ENCODE results near the gene THEM4.
"Not testable (repeated sequence)": the region's sequence is repeated elsewhere in the genome, so short reads cannot be mapped to it uniquely, and the experiment has no call there.

Gene THEM4

DNA sequence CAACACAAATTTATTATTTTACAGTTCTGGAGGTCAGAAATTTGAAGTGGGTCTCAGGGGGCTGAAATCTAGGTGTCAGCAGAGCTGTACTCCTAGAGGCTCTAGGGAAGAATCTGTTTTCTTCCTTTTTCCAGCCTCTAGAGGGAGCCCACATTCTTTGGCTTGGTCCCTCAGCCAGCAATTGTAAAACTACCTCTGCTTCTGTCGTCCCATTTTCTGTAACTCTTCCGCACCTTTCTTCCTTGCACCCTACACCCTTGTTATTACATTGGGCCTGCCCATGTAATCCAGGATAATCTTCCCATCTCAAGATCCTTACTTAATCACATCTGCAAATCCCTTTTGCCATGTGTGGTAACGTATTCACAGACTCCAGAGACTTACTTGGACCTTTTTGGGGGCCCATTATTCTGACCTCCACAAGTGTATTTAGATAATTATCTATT, 24.8 kb upstream of the THEM4 start:
- DNase-seq (ENCODE audit: low read depth) = no peak

DNA sequence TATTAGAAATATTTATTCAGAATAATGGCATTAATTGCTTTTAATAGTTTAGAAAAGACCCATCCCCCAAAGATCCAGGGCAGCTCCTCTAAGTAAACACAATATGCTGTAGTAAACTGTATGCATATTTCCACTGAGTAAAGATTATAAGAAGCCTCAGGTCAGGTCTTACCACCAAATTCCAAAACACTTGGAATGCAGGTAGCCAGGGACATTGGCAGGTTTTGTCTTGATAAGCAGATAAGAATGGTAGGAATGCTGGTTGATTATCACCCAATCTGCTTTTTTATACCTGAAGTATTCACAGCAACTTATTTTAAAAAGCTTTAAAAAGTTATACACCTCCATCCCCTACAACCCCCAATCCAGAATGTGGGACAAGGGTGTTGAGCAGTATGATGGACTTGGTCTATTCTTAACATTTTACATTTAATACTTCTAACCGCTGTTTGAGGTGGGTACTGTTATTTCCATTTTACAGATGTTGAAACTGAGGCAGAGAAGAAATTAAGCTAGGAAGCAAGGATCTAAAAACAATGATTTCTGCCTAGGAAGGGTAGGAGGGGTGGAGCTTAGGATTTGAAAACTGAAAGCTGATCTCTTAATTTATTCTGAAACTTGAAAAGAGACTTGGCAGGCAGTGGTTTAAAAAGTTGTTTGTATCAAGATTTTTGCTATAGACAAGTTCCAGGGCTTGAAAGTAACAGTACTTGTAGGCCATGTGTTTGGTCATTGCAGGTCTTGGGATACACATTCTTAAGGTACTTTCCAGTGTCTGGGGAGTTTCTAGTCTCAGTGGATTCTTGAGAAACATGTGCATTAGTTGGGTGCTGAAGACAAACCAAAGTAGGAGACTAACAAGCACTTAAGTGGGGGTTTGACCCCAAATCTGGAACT, 15.6 kb upstream of the THEM4 start:
- DNase-seq (ENCODE audit: low read depth) = no peak

DNA sequence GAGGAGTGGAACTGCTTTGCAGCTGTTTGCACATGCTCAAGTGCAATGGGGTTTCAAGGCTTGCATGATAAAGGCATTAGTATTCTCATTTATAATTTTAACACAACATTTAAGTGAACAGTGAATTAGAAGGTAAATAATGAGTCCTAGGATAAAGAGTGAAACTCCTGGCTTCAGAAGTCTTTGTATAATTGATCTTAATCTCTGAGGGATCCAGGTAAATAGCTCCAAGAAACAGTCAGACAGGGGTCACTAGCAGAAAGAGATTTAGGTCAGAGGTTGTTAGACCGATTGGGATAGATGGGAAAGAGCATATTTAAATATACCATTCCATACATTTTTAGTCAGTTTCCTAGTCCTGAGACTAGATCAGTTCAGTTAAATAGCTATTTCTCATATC, 14.1 kb upstream of the THEM4 start:
- no peak for DNase-seq (ENCODE audit: low read depth)

DNA sequence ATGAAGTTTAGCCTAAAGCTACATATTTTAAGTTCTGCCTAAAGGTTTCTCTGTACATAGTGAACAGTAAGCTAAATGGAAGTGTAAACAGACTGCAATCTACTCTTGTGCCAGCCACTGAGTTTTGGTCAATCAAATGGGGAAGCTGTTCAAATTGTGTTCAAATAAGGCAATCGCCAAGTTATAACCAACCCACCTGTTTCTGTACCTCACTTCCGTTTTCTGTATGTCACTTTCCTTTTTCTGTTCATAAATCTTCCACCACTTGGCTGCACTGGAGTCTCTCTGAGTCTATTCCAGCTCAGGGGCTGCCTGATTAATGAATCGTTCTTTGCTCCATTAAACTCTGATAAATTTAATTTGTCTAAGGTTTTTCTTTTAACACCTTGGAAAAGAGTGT, 10.8 kb upstream of the THEM4 start:
- DNase-seq (ENCODE audit: low read depth) = no peak

DNA sequence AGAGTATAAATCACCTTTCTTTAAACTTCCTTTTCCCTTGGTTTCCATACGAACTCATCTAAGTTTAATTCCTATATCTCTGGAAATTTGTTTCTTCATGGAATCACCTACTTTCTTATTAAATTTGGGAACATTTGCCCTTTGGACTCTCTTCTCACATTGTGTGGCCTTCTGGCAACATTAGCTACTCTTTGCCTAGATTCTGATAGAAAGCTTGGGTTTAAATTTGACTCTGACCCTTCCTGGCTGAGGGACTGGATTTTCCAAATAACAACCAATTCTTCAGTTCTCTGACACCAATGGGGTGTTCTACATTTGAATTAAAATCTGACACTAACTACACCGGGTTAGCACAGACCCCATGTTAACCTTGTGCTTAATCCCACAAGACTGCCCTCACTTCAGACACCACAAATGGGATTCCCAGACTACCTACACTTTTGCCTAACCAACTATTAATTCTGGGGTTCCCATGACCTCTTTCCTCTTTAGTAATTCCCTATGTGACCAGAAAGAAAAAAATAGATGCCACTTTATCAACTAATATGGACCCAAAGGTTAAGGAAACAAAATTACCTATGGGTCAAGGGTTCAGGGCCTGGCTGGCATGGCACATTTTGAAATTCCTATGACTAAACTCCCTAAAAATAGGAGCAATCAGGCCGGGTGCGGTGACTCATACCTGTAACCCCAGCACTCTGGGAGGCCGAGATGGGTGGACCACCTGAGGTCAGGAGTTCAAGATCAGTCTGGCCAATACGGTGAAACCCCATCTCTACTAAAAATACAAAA, 9.7 kb upstream of the THEM4 start:
- no peak for DNase-seq (ENCODE audit: low read depth)

DNA sequence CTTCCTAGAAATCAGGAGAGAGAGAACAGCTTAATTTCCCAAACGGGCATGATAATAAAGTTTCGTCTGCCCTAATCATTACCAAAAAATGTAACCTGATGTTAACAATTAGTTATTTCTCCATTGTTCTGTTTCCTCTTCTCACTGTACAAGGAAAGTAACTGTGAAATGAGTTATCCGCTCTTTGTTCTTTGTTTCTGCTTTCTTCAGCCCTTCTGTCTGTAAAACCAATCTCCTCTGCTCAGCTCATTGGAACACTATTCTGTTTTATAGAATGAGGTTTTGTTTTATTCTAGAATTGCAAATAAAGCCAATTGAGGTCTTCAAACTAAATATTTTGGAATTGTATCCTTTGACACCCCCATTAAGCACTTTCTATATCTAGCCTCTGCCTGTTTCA, 8.8 kb upstream of the THEM4 start:
- no peak for DNase-seq (ENCODE audit: low read depth)

DNA sequence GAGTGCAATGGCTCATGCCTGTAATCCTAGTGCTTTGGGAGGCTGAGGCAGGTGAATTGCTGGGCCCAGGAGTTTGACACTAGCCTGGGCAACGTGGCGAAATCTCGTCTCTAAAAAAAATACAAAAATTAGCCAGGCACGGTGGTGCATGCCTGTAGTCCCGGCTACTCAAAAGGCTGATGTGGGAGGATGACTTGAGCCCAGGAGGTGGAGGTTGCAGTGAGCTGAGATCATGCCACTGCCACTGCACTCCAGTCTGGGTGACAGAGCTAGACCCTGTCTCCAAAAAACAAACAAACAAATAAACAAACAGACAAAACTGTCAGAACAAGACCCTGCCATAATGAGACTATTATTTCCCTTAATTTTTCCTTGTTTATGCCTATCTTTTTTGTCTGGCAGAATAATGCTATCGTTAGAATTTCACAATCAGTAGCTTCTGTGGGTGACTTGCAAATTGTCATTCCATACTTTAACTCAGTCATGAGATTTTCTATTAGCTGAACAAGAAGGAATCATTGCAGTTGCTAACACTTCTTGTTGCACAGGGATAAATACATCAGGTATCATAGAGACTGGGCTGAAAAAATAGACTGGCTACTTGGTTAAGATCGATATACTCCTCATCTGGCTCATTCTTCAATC, 7.5 kb upstream of the THEM4 start:
- DNase-seq (ENCODE audit: low read depth) = no peak

DNA sequence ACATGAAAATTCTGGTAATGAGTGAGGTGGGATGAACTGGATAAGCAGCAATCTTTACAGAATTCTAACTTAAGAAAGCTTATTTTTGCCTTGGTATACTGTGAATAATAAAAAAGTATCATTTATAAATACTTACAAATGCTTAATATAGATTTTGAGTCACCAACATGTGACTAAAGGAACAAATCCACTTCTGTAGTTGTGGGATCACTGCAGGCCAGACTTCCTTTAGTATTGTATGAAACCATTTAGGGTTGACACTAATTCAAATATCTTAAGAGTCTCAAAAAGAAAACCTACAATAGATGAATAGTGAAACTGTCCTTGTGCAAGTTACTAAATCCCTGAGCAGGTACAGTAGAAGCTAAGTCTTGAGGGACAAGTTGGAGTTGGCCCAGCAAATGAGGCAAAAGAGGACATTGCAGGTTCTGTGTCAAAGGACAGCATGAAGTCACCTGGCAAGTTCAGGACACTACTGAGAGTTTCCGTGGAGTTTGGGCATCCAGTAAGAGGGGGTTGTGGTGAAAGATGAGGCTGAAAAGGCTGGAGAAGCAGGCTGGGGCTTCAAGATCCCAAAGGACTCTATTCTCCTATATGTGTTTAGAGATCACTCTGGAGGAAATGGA, 5.9 kb upstream of the THEM4 start:
- DNase-seq (ENCODE audit: low read depth) = no peak

DNA sequence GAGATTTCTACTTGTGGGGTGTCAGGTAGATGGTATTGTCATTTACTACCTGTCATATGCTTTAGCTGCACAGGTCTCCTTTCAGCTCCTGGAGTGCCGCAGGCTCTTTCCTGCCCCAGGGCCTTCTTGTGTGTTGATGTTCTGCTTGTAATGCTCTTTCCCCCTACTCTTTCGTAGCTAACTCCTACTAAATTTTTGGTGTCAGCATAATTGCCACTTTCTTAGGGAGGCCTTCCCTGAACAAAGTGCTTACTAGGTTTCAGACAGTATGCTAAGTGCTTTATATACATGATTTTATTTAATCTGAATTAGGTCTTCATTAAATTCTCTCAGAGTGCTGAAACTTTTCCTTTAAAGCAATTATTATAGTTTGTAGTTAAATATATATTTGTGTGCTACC, 4.8 kb upstream of the THEM4 start:
- DNase-seq (ENCODE audit: low read depth) = no peak

DNA sequence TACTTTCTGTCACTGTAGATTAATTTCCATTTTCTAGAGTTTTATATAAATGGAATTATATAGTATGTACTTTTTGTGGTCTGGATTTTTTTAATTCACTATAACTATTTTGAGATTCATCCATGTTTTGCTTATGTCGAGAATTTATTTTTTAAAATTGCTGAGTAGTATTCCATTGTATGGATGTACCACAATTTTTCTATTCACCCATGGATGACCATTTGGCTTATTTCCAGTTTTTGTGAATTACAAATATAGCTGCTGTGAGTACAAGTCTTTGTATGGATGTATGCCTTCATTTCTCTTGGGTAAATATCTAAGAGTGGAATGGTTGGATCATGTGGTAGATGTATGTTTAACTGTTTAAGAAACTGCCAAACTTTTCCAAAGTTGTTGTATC, 3.7 kb upstream of the THEM4 start:
- DNase-seq (ENCODE audit: low read depth) = no peak

DNA sequence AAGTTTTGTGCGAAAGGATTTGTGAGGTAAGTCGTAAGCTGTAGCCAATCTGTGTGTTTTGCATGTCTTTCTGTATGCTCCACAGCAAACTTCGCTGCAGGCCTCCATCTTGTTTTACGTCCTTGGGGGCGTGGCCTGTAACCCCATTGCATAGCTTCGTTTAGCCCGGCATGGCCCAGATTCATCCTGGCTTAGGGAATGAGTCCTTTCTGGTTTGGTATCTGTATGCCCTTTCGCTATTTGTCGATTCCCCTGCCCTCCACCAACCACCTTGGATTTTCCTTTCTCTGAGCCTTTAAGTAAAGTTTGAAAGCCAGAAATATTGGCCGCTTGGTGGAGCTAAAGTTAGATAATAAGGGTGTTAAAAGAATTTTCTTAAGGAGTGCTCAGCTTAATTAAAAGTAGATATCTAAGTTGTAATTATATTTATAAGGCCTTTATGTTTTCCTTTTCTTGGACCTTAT, 1.1 kb downstream of the THEM4 start:
- no peak for DNase-seq (ENCODE audit: low read depth)

DNA sequence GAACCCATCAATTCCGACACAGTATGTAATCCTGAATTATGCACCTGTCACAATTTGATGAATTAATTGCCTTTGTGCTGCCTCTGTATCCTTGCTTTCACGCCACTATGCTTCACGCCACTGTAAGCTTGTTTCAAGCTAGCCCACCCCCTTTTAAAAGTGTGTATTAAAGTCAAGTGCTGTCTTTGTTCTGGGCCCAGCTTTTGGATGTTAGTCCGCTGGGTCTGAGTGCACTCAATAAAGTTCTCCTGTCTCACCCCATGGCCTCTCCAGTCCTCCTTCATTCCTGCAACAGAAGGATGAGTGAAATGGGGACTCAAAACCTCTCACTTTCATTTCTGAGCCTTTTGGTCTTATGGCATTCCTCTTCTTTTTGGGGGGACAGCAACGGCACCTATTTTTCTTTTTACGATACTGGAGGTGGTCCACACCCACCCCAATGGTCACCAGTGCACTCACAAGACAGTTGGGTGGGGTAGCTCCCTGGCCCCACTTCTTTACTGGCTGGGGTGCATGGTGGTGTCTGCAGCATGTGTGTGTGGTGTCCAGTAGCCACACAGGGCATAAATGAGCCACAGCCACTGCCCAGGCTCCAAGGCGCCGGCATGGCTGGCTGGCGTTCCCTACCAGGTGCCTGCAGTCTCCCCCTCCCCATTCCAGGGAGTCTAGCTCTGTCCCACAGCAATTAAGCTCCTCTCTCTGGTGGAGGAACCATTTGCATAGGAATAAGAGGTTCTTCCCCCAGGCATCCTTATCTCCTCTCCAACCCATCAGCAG, 1.8 kb downstream of the THEM4 start:
- DNase-seq (ENCODE audit: low read depth) = no peak

DNA sequence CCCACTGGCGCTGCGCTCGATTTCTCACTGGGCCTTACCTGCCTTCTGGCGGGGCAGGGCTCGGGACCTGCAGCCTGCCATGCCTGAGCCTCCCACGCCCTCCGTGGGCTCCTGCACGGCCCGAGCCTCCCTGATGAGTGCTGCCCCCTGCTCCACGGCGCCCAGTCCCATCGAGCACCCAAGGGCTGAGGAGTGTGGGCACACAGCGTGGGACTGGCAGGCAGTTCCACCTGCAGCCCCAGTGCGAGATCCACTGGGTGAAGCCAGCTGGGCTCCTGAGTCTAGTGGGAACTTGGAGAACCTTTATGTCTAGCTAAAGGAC, 3.0 kb downstream of the THEM4 start:
- not testable (repeated sequence) for DNase-seq (ENCODE audit: low read depth)

DNA sequence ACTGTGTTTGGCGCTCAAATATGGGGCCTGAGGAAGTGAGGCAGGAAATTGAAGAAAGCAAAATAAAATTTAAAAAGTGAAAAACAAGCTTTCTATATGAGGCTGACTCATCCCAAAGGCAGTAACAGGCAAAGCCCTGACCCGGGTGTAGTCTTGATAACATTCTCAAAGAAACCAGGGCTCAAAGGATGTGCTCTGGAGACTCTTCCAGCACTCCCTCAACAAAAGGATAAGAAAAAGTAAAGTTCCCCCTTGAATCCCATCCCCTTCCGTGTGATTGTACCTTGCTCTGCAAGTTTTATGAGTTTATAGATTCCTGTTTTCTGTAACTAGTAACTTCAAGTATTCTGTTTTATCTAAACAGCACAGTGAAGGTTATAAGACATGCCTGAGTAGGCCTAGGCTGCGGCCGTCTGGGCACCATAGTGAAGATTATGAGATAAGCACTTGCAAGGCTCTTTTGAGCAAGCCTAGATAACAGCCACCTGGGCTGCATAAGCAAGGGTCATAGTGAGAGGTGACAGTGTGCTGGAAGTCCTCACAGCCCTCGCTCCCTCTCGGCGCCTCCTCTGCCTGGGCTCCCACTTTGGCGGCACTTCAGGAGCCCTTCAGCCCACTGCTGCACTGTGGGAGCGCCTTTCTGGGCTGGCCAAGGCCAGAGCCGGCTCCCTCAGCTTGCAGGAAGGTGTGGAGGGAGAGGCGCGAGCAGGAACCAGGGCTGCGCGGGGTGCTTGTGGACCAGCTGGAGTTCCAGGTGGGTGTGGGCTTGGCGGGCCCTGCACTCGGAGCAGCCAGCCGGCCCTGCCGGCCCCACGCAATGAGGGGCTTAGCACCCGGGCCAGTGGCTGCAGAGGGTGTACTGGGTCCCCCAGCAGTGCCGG, 3.6 kb downstream of the THEM4 start:
- DNase-seq (ENCODE audit: low read depth) = not testable (repeated sequence)

DNA sequence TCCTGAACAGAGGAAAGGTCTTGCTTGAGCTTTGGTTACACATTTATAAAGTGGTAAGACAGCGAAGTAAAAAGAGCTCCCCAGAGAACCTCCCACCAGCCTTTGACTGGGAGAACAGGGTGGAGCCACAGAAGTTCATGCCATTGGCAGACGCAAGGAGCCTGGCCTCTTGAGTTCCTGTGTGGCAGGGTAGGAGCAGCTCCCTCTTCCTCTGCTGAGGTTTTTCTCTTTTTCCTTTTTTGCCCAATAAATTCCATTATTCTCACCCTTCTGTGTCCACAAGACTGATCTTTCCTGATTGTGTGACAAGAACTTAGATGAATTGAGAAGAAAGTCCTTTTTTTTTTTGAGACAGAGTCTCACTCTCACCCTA, 4.3 kb downstream of the THEM4 start:
- DNase-seq (ENCODE audit: low read depth) = no peak

DNA sequence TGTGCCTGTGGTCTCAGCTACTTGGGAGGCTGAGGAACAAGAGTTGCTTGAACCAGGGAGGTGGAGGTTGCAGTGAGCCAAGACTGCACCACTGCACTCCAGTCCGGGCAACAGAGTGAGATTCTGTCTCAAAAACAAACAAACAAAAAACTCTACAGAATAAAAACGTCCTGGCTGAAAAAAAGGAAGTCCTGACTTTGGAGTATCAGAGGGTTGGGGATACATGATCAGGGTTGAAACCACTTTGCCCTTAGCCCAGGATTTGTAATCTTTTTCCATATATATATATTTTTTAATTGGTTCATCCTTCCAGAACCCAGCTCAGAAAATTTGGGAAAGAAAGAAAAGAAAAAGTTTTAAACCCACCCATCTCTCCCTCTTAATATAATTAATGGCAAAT, 6.5 kb downstream of the THEM4 start:
- no peak for DNase-seq (ENCODE audit: low read depth)

DNA sequence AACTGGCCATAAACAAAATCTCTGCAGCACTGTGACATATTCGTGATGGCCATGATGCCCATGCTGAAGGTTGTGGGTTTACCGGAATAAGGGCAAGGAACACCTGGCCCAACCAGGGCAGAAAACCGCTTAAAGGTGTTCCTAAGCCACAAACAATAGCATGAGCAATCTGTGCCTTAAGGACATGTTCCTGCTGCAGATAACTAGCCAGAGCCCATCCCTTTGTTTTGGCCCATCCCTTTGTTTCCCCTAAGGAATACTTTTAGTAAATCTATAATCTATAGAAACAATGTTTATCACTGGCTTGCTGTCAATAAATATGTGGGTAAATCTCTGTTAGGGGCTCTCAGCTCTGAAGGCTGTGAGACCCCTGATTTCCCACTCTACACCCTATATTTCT, 8.5 kb downstream of the THEM4 start:
- not testable (repeated sequence) for DNase-seq (ENCODE audit: low read depth)

DNA sequence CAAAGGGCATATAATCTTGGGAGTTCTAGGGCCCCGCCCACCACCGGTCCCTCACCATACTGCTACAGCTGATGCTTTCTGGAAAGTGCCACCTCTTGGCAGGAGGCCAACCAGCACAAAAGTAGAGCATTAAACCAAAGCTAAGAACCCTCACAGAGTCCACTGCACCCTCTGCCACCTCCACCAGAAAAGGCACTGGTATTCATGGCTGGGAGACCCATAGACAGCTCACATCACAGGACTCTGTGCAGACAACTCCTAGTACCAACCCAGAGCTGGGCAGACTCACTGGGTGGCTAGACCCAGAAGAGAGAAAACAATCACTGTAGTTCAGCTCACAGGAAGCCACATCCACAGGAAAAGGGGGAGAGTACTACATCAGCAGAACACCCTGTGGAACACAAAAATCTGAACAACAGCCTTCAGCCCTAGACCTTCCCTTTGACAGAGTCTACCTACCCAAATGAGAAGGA, 10.8 kb downstream of the THEM4 start:
- no peak for DNase-seq (ENCODE audit: low read depth)

DNA sequence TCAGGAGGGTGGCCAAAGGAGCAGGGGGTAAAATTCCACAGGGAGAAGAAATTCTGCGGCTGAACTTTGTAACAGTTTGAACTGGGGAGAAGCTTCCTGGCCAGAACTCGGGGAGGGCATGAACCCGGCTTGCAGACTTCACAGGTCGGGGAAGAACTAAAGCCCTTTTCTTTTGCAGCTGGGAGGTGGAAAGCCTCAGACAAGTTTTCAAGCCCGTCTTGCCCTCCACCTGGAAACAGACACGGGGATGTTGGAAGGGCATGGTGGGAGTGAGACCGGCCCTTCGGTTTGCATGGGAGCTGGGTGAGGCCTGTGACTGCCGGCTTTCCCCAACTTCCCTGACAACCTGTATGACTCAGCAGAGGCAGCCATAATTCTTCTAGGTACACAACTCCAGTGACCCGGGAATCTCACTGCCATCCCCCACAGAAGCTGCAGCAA, 11.3 kb downstream of the THEM4 start:
- no peak for DNase-seq (ENCODE audit: low read depth)

DNA sequence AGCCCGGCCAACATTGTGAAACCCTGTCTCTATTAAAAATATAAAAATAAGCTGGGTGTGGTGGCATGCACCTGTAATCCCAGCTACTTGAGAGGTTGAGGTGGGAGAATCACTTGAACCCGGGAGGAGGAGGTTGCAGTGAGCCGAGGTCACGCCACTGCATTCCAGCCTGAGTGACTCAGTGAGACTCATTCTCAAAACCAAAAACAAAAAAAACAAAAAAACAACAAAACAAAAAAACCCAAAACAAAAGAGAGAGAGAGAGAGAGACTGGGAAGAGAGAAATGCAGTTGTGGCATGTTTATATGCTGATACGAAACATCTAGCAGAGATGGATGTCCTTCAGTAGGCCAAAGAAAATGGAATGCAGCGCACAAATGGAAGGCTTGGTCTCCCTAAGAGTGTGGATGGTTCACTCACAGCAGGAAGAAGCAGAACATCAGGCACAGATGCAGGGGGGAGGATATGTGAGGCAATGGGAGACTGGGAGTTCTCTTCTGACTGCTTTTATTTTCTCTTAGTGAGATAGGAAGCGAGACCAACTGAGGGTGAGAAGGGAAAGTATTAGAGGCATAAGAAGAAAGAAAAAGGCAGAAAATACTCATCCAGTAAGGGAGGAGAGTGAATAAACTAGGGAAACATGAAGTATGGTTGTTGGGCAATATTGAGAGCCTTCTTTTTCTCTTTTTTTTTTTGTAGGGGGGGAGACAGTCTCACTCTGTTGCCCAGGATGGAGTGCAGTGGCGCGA, 16.0 kb downstream of the THEM4 start:
- no peak for DNase-seq (ENCODE audit: low read depth)
